Measurements from ENCODE around the gene DSCAM.
"Not testable (repeated sequence)": the region's sequence is repeated elsewhere in the genome, so short reads cannot be mapped to it uniquely, and the experiment has no call there.

Gene DSCAM

GRCh38 chr21:40445349-40445921 lies 401.5 kb downstream of the DSCAM start:
- no peak for DNase-seq (ENCODE audit: low read depth)

GRCh38 chr21:40439581-40439980 lies 407.4 kb downstream of the DSCAM start:
- not testable (repeated sequence) for DNase-seq (ENCODE audit: low read depth)

- no peak for DNase-seq (ENCODE audit: low read depth)
These were observed 408.3 kb downstream of the DSCAM start for GRCh38 chr21:40438616-40439015.

GRCh38 chr21:40436261-40436660 lies 410.7 kb downstream of the DSCAM start:
- DNase-seq (ENCODE audit: low read depth) = no peak

GRCh38 chr21:40433538-40433937 lies 413.4 kb downstream of the DSCAM start:
- no peak for DNase-seq (ENCODE audit: low read depth)

- DNase-seq (ENCODE audit: low read depth) = no peak
These were observed 421.0 kb downstream of the DSCAM start for GRCh38 chr21:40425981-40426380.

- DNase-seq (ENCODE audit: low read depth) = no peak
These were observed 423.9 kb downstream of the DSCAM start for GRCh38 chr21:40422896-40423635.

- no peak for DNase-seq (ENCODE audit: low read depth)
These were observed 425.8 kb downstream of the DSCAM start for GRCh38 chr21:40421121-40421520.

- no peak for DNase-seq (ENCODE audit: low read depth)
These were observed 430.4 kb downstream of the DSCAM start for GRCh38 chr21:40416572-40416971.

GRCh38 chr21:40408561-40408960 lies 438.4 kb downstream of the DSCAM start:
- no peak for DNase-seq (ENCODE audit: low read depth)

GRCh38 chr21:40404396-40404800 lies 442.6 kb downstream of the DSCAM start:
- DNase-seq (ENCODE audit: low read depth) = no peak

- DNase-seq (ENCODE audit: low read depth) = no peak
These were observed 443.9 kb downstream of the DSCAM start for GRCh38 chr21:40402884-40403582.

GRCh38 chr21:40395732-40396131 lies 451.2 kb downstream of the DSCAM start:
- DNase-seq (ENCODE audit: low read depth) = no peak

- DNase-seq (ENCODE audit: low read depth) = no peak
These were observed 453.9 kb downstream of the DSCAM start for GRCh38 chr21:40393066-40393465.

GRCh38 chr21:40388046-40388445 lies 458.9 kb downstream of the DSCAM start:
- no peak for DNase-seq (ENCODE audit: low read depth)

GRCh38 chr21:40386981-40387747 lies 459.8 kb downstream of the DSCAM start:
- DNase-seq (ENCODE audit: low read depth) = no peak

GRCh38 chr21:40386294-40386911 lies 460.6 kb downstream of the DSCAM start:
- no peak for DNase-seq (ENCODE audit: low read depth)

- DNase-seq (ENCODE audit: low read depth) = no peak
These were observed 461.1 kb downstream of the DSCAM start for GRCh38 chr21:40385883-40386282.

- DNase-seq (ENCODE audit: low read depth) = no peak
These were observed 463.0 kb downstream of the DSCAM start for GRCh38 chr21:40383951-40384350.

GRCh38 chr21:40381111-40381510 lies 465.8 kb downstream of the DSCAM start:
- DNase-seq (ENCODE audit: low read depth) = no peak

GRCh38 chr21:40379881-40380810 lies 466.8 kb downstream of the DSCAM start:
- no peak for DNase-seq (ENCODE audit: low read depth)

Data from fibroblast of gingiva (primary cell).